RWPE2 (cell line): ENCODE data around the gene PER1.

Experiments
- ATAC-seq: fragments of 200-7000 bp; cut with Tn5 transposase; 3 replicates; pipeline ENCODE4 v1.9.1; 2021; ENCODE audit warnings: low read depth
- DNase-seq: peaks from one replicate; pipeline ENCODE4 v3.0.0-alpha.2; 2020; ENCODE audit warnings: low spot score
- H3K27ac ChIP-seq: fragments of 450-650 bp; 2 replicates; pipeline ENCODE4 v1.5.1; 2017; ENCODE audit warnings: mild to moderate bottlenecking; ENCODE audit not compliant: poor library complexity, severe bottlenecking
- H3K27me3 ChIP-seq: fragments of 250-450 bp; sonication (Bioruptor Pico); 2 replicates; pipeline ENCODE4 v1.5.1; 2021; ENCODE audit warnings: mild to moderate bottlenecking, moderate library complexity; ENCODE audit not compliant: insufficient read depth, poor library complexity, severe bottlenecking
- H3K36me3 ChIP-seq: fragments of 250-450 bp; sonication (Bioruptor Pico); 2 replicates; pipeline ENCODE4 v1.5.1; 2020; ENCODE audit warnings: low read depth, mild to moderate bottlenecking, moderate library complexity
- H3K4me1 ChIP-seq: fragments of 250-450 bp; sonication (Bioruptor Pico); 2 replicates; pipeline ENCODE4 v1.5.1; 2021; ENCODE audit warnings: mild to moderate bottlenecking, moderate library complexity; ENCODE audit not compliant: insufficient read depth, poor library complexity, severe bottlenecking
- H3K4me3 ChIP-seq: fragments of 250-450 bp; sonication (Bioruptor Pico); 2 replicates; pipeline ENCODE4 v1.5.1; 2021; ENCODE audit warnings: mild to moderate bottlenecking, moderate library complexity; ENCODE audit not compliant: severe bottlenecking
- H3K9me3 ChIP-seq: fragments of 250-450 bp; sonication (Bioruptor Pico); 2 replicates; pipeline ENCODE4 v1.5.1; 2021; ENCODE audit warnings: mild to moderate bottlenecking, moderate library complexity; ENCODE audit not compliant: severe bottlenecking
- TF ChIP-seq, protein P1 (sequence below): fragments of 450-650 bp; IDR thresholded peaks from one replicate; pipeline ENCODE4 v1.5.1; 2017; ENCODE audit warnings: mild to moderate bottlenecking, moderate library complexity; ENCODE audit not compliant: poor library complexity, severe bottlenecking

PER1 gene

DNA sequence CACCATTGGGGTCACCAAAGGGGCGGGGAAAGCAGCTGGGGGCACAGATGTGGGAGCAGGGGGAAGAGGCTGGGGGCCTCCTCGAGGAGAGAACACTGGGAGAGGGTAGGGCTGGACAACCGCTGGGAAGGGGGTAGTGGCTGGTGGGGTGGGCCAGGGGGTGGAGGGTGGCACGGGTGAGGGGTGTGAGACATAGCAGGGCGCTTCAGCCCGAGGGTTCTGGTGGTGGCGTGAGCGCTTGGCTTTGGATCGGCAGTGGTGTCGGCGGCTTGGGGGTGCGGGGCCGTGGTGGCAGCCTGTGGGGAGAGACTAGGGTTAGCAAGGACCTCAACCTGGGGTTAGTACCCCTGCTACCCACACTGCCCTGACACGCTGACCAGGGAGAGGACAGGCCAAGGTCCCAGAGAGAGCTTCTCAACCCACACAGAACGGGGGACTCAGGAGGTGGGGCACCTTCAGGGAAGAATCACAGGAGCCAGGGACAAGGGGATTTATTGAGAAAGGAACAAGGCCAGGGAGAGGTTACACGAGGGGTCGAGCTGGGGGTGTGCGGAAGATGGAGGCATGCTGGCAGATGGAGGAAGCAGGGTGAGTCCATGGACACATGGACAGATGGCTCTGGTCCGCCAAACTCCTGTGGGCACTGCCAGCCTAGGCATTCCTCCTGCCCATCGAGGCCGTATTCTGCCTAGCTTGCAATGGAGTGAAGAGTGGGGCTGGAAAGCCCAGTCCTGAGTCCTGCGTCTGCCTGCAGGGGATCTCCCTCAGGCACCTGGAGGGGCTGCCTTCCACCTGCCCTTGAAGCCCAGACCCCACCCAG is 8.4 kb downstream of the PER1 start:
- H3K4me1 ChIP-seq, result no peaks in the 10 kb centered on the region
- ATAC-seq, result no peak
- no peaks in the 10 kb centered on the region for H3K27me3 ChIP-seq
- TF ChIP-seq, protein P1, sequence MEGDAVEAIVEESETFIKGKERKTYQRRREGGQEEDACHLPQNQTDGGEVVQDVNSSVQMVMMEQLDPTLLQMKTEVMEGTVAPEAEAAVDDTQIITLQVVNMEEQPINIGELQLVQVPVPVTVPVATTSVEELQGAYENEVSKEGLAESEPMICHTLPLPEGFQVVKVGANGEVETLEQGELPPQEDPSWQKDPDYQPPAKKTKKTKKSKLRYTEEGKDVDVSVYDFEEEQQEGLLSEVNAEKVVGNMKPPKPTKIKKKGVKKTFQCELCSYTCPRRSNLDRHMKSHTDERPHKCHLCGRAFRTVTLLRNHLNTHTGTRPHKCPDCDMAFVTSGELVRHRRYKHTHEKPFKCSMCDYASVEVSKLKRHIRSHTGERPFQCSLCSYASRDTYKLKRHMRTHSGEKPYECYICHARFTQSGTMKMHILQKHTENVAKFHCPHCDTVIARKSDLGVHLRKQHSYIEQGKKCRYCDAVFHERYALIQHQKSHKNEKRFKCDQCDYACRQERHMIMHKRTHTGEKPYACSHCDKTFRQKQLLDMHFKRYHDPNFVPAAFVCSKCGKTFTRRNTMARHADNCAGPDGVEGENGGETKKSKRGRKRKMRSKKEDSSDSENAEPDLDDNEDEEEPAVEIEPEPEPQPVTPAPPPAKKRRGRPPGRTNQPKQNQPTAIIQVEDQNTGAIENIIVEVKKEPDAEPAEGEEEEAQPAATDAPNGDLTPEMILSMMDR, result no peak
- no peaks in the 10 kb centered on the region for H3K9me3 ChIP-seq
- no peak overlapping the region for H3K4me3 ChIP-seq
- H3K36me3 ChIP-seq, result peaks cover 92% of the 10 kb centered on the region
- DNase-seq, result no peak
- no peak overlapping the region for H3K27ac ChIP-seq

DNA sequence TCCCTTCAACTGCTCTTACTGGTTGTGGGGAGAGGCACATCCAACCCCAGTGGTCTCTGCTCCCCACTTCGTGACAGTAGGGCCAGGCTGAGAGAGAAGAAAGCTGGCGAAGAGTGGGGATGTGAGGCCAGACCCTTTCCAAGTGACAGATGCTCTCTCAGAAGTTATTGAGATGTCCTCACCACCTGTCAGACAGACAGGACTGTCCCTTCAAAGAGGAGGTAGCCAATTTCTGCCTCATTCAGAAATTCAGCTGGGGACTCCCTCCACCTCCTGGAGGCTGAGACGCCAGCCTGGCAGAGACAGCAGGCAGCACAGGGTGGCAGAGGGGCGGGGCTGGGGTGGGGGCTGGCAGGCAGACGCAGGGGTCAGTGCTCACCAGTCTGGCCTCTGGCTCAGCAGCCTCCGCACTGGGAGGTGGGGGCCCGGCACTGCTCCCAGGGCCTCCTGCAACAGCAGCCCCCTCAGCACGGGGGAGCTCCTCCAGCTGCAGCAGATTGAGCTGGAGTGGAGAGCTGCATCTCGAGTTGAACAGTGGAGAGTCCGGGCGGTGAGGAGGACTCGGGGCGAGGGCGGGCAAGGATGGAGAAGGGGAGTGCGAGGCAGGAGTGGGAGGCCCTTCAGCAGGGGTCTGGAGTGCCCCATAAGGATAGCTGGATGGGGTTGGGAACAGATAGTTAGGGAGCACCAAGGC is 9.2 kb downstream of the PER1 start:
- TF ChIP-seq, protein P1, result no peak
- peaks cover 84% of the 10 kb centered on the region for H3K36me3 ChIP-seq

DNA sequence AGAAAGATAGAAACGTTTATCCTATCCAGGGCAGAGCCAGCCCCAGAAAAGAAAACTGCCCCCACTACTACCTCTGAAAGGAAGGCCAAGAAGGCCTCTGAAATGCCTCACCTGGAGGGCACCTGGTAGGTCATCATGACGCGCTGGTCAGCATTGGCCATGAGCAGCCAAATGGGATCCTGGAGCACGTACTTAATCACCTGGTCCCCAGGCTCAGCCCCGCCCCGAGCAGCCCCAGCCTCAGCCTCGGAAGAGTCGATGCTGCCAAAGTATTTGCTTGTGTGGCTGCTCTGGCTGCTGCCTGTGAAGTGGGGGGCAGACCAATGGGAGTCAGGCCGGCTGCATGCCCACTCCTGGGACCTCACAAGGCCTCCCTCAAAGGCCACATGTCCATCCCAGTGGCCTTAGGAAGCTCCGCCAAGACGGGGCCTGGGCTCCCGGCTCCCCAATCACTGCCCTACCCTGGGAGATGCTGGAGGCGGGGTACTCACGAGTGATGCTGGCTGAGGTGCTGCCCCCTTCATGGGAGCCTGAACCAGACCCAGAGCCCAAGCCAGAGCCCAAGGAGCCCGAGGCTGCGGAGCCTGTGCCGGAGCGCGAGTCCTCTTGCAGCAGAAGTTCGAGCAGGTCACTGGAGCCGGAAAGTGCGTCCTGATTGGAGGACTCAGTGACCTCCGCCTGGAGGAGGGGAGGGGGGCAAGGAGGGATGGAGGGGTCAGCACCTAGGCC is 9.9 kb downstream of the PER1 start:
- Histone ChIP-seq H3K9me3 (no peaks in the 10 kb centered on the region), H3K27me3 (no peaks in the 10 kb centered on the region), H3K4me1 (peaks cover 2% of the 10 kb centered on the region), H3K36me3 (peaks cover 77% of the 10 kb centered on the region), H3K27ac (no peak overlapping the region), H3K4me3 (no peak overlapping the region)
- no peak for ATAC-seq
- DNase-seq, result no peak
- TF ChIP-seq, protein P1, result no peak

More for the DNA sequence above, 9.2 kb downstream of the PER1 start:
- Histone ChIP-seq H3K27ac (no peak overlapping the region), H3K9me3 (no peaks in the 10 kb centered on the region), H3K4me3 (no peak overlapping the region), H3K27me3 (no peaks in the 10 kb centered on the region), H3K4me1 (peaks cover 2% of the 10 kb centered on the region)
- DNase-seq, result no peak
- no peak for ATAC-seq

DNA sequence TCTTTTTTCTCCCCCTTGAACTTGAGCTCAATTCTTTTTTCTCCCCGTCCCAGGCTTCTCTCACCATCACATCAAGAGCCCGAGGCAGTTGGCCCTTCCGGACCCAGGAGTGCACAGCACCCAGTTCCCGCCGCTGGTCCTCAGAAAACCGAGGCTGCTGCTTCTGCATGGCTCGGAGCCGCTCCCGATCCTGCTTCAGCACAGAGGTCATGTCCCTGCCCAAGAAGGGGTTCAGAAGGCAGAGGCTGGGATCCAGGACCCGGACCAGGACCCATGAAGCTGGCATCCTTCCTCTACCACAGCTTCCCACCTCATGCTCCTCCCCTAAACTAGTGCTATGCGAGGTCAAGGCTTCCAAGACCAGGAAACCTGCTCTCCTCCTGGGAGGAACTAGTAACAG is 10.5 kb downstream of the PER1 start:
- no peak overlapping the region for H3K4me3 ChIP-seq
- no peaks in the 10 kb centered on the region for H3K27me3 ChIP-seq
- ATAC-seq (no peak), DNase-seq (no peak)
- TF ChIP-seq, protein P1, result no peak
- H3K27ac ChIP-seq, result no peak overlapping the region
- peaks cover 2% of the 10 kb centered on the region for H3K4me1 ChIP-seq
- no peaks in the 10 kb centered on the region for H3K9me3 ChIP-seq
- H3K36me3 ChIP-seq, result peaks cover 71% of the 10 kb centered on the region
